CD4-positive, alpha-beta T cell treated with Interleukin-15 for 4 hours (primary cell): ENCODE measurements around the gene STUB1.

Experiments used
- DNase-seq: peaks from one replicate; pipeline ENCODE4 v3.0.0-alpha.2; 2020; ENCODE audit warnings: low spot score

The STUB1 gene

GRCh38 chr16:644556-644955 is 35.7 kb upstream of the STUB1 start:
- no peak for DNase-seq

- no peak for DNase-seq
Measured at GRCh38 chr16:645852-646678, 34.1 kb upstream of the STUB1 start.

GRCh38 chr16:646679-647172 is 33.5 kb upstream of the STUB1 start:
- no peak for DNase-seq

GRCh38 chr16:647173-647902 is 32.9 kb upstream of the STUB1 start:
- DNase-seq, result no peak

GRCh38 chr16:648071-648780 is 32.0 kb upstream of the STUB1 start:
- DNase-seq, result peak; percentile 25

GRCh38 chr16:648781-649589 is 31.2 kb upstream of the STUB1 start, which contains the start of gene WDR90:
Gene WDR90 (plus strand): TSS chr16:649365. CDS start chr16:649417, 52 bp downstream.
- peak; percentile 89 for DNase-seq

- no peak for DNase-seq
Measured at GRCh38 chr16:649631-650030, 30.6 kb upstream of the STUB1 start.

- DNase-seq, result no peak
Measured at GRCh38 chr16:651844-652243, 28.4 kb upstream of the STUB1 start.

GRCh38 chr16:652454-653305 is 27.5 kb upstream of the STUB1 start:
- DNase-seq, result no peak

GRCh38 chr16:654034-654433 is 26.2 kb upstream of the STUB1 start:
- no peak for DNase-seq

GRCh38 chr16:657487-657886 is 22.7 kb upstream of the STUB1 start:
- no peak for DNase-seq

- no peak for DNase-seq
Measured at GRCh38 chr16:658679-659571, 21.3 kb upstream of the STUB1 start.

GRCh38 chr16:659618-660017 is 20.6 kb upstream of the STUB1 start:
- DNase-seq, result no peak

- no peak for DNase-seq
Measured at GRCh38 chr16:660132-660458, 20.1 kb upstream of the STUB1 start.

GRCh38 chr16:660459-661183 is 19.6 kb upstream of the STUB1 start:
- peak; percentile 64 for DNase-seq

- DNase-seq, result no peak
Measured at GRCh38 chr16:661184-661821, 18.9 kb upstream of the STUB1 start.

GRCh38 chr16:662095-662494 is 18.1 kb upstream of the STUB1 start:
- DNase-seq, result no peak

GRCh38 chr16:662597-662996 is 17.6 kb upstream of the STUB1 start:
- DNase-seq, result no peak

- DNase-seq, result no peak
Measured at GRCh38 chr16:666572-666971, 13.6 kb upstream of the STUB1 start.
